ENCODE results near the gene HIBCH. TPM values are rescaled to one million over a fixed set of nuclear protein-coding genes. Genes with fewer than 3 reads are reported as not detected.

HIBCH gene
- total and polyA plus RNA-seq, 2 experiments from 2014 or later: 25.7 to 42.3 TPM

DNA sequence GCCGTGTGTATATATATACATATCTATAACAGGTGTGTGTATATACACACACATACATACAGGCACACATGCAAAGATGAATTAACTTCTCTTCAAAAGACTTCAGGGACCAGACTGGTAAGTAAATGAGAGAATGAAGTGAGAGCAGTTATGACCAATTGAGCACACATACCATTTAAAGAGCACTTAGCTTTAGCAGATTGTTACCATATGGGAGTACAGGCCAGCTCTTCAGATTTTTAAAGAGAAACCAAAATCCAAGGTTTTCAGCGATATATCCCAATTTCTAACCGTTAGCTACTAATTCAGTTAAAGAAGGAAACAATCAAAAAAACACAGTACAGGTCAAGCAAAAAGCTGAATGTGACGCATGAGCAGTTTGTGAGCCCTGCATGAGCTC is 47.5 kb upstream of the HIBCH start (continued):
- TF ChIP-seq ZNF462 (CRISPR knock-in tag; IDR thresholded peaks at IDR 0.05) (no peak), ZNF331 (CRISPR knock-in tag; IDR thresholded peaks at IDR 0.05; ENCODE audit: low read depth) (no peak), STAT1 (IDR thresholded peaks at IDR 0.05; ENCODE audit: unreplicated experiment) (no peak), ZNF114 (CRISPR knock-in tag; IDR thresholded peaks at IDR 0.05) (no peak), CREB1 (CRISPR knock-in tag; IDR thresholded peaks at IDR 0.05; ENCODE audit: low read depth) (no peak), EZH2 (IDR thresholded peaks at IDR 0.05; ENCODE audit: low read depth, unreplicated experiment) (no peak), REST (IDR thresholded peaks at IDR 0.05; ENCODE audit: unreplicated experiment) (no peak)
